GM12878 (cell line): Measurements from ENCODE around the gene CRYBB2. TPM values are rescaled to one million over a fixed set of nuclear protein-coding genes. Genes with fewer than 3 reads are reported as not detected.
A peak's percentile ranks its signal among the peaks of the same experiment; 100 is the strongest.

Source experiments
- ATAC-seq: fragments of 200-7000 bp; cut with Tn5 transposase; 3 replicates; pipeline ENCODE4 v1.9.1; 2020; ENCODE audit warnings: mild to moderate bottlenecking, moderate library complexity
- BruUV-seq: library from RNA; stranded (reverse); fragments of 400-500 nt; replicated peaks from 2 replicates; lab custom pipeline; 2021; lab: Mats Ljungman, UMichigan
- CTCF ChIA-PET: fragments of 300-600 bp; sonication (Branson Sonifier 250); formaldehyde crosslinking; extraction: SDS; loops from one replicate; lab custom pipeline; 2021; ENCODE audit warnings: inconsistent platforms; lab: Yijun Ruan, JAX
- POLR2A ChIA-PET: fragments of 350-600 bp; formaldehyde crosslinking; extraction: SDS; loops from one replicate; lab custom pipeline; 2021; ENCODE audit warnings: inconsistent platforms; lab: Charles Lee
- RAD21 ChIA-PET: fragments of 300-600 bp; sonication (Branson Sonifier 250); formaldehyde crosslinking; loops from one replicate; lab custom pipeline; 2023; ENCODE audit warnings: antibody characterized with exemption; ENCODE audit not compliant: unreplicated experiment; lab: Charles Lee
- SMC1A ChIA-PET: fragments of 300-600 bp; sonication (Branson Sonifier 250); formaldehyde crosslinking; loops from one replicate; lab custom pipeline; 2023; ENCODE audit not compliant: unreplicated experiment, uncharacterized antibody; lab: Charles Lee
- DNase-seq: peaks from one replicate; pipeline ENCODE4 v3.0.0-alpha.2; 2011; ENCODE audit warnings: low read depth, low spot score
- FAIRE-seq: peaks from 3 replicates; lab custom pipeline; 2011; peaks lifted over from hg19 to GRCh38; lab: Jason Lieb, UNC
- H2AFZ ChIP-seq: 2 replicates; pipeline ENCODE4 v1.6.0; 2011; ENCODE audit warnings: low read depth, low read length, control low read depth; ENCODE audit not compliant: control insufficient read depth
- H3K27ac ChIP-seq: 2 replicates; pipeline ENCODE4 v1.5.1; 2011; ENCODE audit warnings: control low read depth; ENCODE audit not compliant: control insufficient read depth, insufficient read depth
- H3K27me3 ChIP-seq, 2 experiments: replicated peaks in 1 of 2; 2 replicates each; pipeline versions ENCODE4 v1.6.0 to v1.6.1; 2011; ENCODE audit warnings: low read length in 1 of 2; ENCODE audit not compliant: control insufficient read depth in 2 of 2, insufficient read depth in 2 of 2
- H3K36me3 ChIP-seq, 2 experiments: 2 replicates each; pipeline ENCODE4 v1.5.1; 2011; ENCODE audit warnings: low read length in 1 of 2; ENCODE audit not compliant: control insufficient read depth in 2 of 2, insufficient read depth in 2 of 2
- H3K4me1 ChIP-seq: 2 replicates; pipeline ENCODE4 v1.6.1; 2011; ENCODE audit warnings: mild to moderate bottlenecking, low read length, moderate library complexity, mixed read lengths; ENCODE audit not compliant: control insufficient read depth, insufficient read depth
- H3K4me2 ChIP-seq: 2 replicates; pipeline ENCODE4 v1.6.0; 2011; ENCODE audit warnings: control low read depth; ENCODE audit not compliant: control insufficient read depth, insufficient read depth
- H3K4me3 ChIP-seq: fragments of 200-600 bp; sonication (generic); 2 replicates; pipeline ENCODE4 v1.5.1; 2016
- H3K79me2 ChIP-seq: 2 replicates; pipeline ENCODE4 v1.6.0; 2011; ENCODE audit warnings: low read length; ENCODE audit not compliant: control insufficient read depth, insufficient read depth
- H3K9ac ChIP-seq: 2 replicates; pipeline ENCODE4 v1.8.0; 2011; ENCODE audit warnings: low read length, control low read depth, mixed read lengths; ENCODE audit not compliant: control insufficient read depth, insufficient read depth
- H3K9me3 ChIP-seq: replicated peaks from 3 replicates; pipeline ENCODE4 v1.5.1; 2011; ENCODE audit warnings: mild to moderate bottlenecking, low read length; ENCODE audit not compliant: control insufficient read depth, insufficient read depth
- H4K20me1 ChIP-seq: 2 replicates; pipeline ENCODE4 v1.6.0; 2011; ENCODE audit not compliant: control insufficient read depth, insufficient read depth
- BMI1 ChIP-seq: fragments of 450-650 bp; IDR thresholded peaks from 2 replicates; pipeline ENCODE4 v1.6.1; 2016; ENCODE audit warnings: mild to moderate bottlenecking, moderate library complexity, borderline replicate concordance
- RAD21 ChIP-seq: IDR thresholded peaks from 2 replicates; pipeline ENCODE4 v1.6.1; 2011; ENCODE audit warnings: mild to moderate bottlenecking, low read depth, low read length, moderate library complexity; ENCODE audit not compliant: insufficient read depth
- SMC3 ChIP-seq: IDR thresholded peaks from 2 replicates; pipeline ENCODE4 v1.6.1; 2011; ENCODE audit warnings: low read length, improper control_type of control experiment, borderline replicate concordance
- WGBS: methylation state at CpG from one replicate; pipeline ENCODE4 v1.1.6; 2016; ENCODE audit warnings: low lambda C conversion rate; ENCODE audit not compliant: insufficient replicate concordance, insufficient coverage; ENCODE audit errors: missing lambda C conversion rate; 5-methylcytosine and 5-hydroxymethylcytosine counted together
- in situ Hi-C: fragments of 300-500 bp; cut with MboI; formaldehyde crosslinking; loops from 9 replicates; pipeline ENCODE4 v1.14.3; 2018; ENCODE audit warnings: mixed read lengths
- intact Hi-C: fragments of 100-400 bp; cut with micrococcal nuclease; formaldehyde crosslinking; loops from one replicate; pipeline ENCODE4 v1.14.2; 2022; ENCODE audit not compliant: unreplicated experiment
- polyA plus RNA-seq, 11 experiments: library from polyadenylated mRNA; depleted of rRNA in 4 of 11; unstranded in 6 of 11; stranded (reverse) in 5 of 11; fragments of >200 nt; fragmentation: Nextera tagmentation in 4 of 11; fragmentation: Illumina TruSeq in 1 of 11; extraction: Ambion mirVana in 4 of 11; extraction: Trizol in 1 of 11; gene quantifications; 1 replicate in 1 of 11; 2 replicates in 10 of 11; pipeline versions ENCODE4 v1.2.1 to v1.2.3, GENCODE V29; 2011 to 2016; ENCODE audit warnings: inconsistent platforms in 2 of 11, missing spikeins in 2 of 11, low read depth in 1 of 11
- total RNA-seq, 4 experiments: library from RNA; depleted of rRNA in 3 of 4; stranded (reverse); fragments of >200 nt in 3 of 4; fragmentation: Illumina TruSeq in 1 of 4; extraction: Trizol in 1 of 4; gene quantifications; 2 replicates each; pipeline versions ENCODE4 v1.2.1 to v1.2.3, GENCODE V29; 2013 to 2021
- TF ChIP-seq, protein P1 (sequence below), 3 experiments: IDR thresholded peaks in 2 of 3; conservative IDR thresholded peaks in 1 of 3; 2 replicates each; pipeline ENCODE4 v1.5.1; 2011; ENCODE audit warnings: low read depth in 3 of 3, low read length in 3 of 3, mild to moderate bottlenecking in 3 of 3, control low read depth in 2 of 3, moderate library complexity in 2 of 3, inconsistent platforms in 1 of 3, mixed read lengths in 1 of 3; ENCODE audit not compliant: control insufficient read depth in 2 of 3, insufficient read depth in 1 of 3; ENCODE audit errors: extremely low read depth in 1 of 3
- TF ChIP-seq, protein P2 (sequence below): IDR thresholded peaks from 2 replicates; pipeline ENCODE4 v1.6.1; 2011; ENCODE audit warnings: mild to moderate bottlenecking, low read depth, low read length, moderate library complexity; ENCODE audit not compliant: insufficient replicate concordance

The CRYBB2 gene
- total and polyA plus RNA-seq, 10 of the 15 experiments (the other 5 are each of a cell fraction or from before 2014, with no cell fraction given): not detected

DNA sequence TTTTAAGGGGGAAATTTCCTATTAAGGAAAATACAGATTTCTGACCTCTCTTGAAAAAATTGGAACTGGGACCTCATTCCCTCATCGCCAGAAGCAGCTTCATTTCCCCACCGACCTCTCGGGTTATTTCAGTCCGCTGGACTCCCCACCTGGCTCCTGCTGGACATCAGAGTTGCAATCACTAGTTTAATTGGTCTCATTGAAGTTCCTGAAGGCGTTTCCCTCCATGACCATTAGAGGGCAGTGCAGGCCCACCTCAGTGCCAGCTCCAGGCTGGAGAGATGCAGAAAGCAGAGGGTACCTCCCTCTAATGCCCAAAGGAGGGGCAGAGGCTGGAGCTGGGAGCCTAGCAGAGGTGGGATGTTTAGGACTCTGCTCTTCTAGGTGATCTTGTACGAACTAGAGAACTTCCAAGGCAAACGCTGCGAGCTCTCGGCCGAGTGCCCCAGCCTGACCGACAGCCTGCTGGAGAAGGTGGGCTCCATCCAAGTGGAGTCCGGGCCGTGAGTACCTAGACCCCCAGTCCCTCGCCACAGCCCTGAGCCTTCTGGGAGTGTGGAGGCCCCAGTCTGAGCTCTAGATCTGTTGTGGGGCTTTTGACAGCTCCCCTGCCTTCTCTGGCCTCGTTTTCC lies 17.0 kb upstream of the CRYBB2 start:
- peak; percentile 8 for DNase-seq
- BruUV-seq: no TSS peak
- ChIA-PET POLR2A (no interaction called here), SMC1A (interaction anchor here (1.0 to 2.4 kb wide), 4 partner anchors 92 to 124 kb away, joined by 4 to 8 read pairs (median 4); no protein-coding TSS in a partner anchor), RAD21 (interaction anchor here (0.5 to 2.0 kb wide), 3 partner anchors 113 to 131 kb away, joined by 3 to 7 read pairs (median 6); no protein-coding TSS in a partner anchor), CTCF (interaction anchor here (0.6 to 2.9 kb wide), 25 partner anchors 10 to 339 kb away, joined by 3 to 21 read pairs (median 4); no protein-coding TSS in a partner anchor)
- Histone ChIP-seq H3K27me3 (no peaks in the 10 kb centered on the region; a peak in 1 of 4 replicates), H4K20me1 (no peaks in the 10 kb centered on the region), H3K79me2 (no peaks in the 10 kb centered on the region), H3K9me3 (no peaks in the 10 kb centered on the region), H3K27ac (no peak overlapping the region), H3K4me2 (no peak overlapping the region), H3K9ac (no peak overlapping the region), H3K4me3 (no peak overlapping the region), H2AFZ (no peak overlapping the region), H3K36me3 (no peaks in the 10 kb centered on the region), H3K4me1 (no peaks in the 10 kb centered on the region)
- 36% methylated on average over 11 of the region's 15 CpGs for WGBS
- intact Hi-C loops: loop anchor here (1.0 kb wide), 1 partner anchor 131 kb away; no protein-coding TSS in a partner anchor
- peak; percentile 95 for FAIRE-seq
- in situ Hi-C loops: no loop called here
- peak; percentile 92 for ATAC-seq
- TF ChIP-seq SMC3 (peak; percentile 44), BMI1 (no peak), RAD21 (peak; percentile 76)
- TF ChIP-seq, protein P1, sequence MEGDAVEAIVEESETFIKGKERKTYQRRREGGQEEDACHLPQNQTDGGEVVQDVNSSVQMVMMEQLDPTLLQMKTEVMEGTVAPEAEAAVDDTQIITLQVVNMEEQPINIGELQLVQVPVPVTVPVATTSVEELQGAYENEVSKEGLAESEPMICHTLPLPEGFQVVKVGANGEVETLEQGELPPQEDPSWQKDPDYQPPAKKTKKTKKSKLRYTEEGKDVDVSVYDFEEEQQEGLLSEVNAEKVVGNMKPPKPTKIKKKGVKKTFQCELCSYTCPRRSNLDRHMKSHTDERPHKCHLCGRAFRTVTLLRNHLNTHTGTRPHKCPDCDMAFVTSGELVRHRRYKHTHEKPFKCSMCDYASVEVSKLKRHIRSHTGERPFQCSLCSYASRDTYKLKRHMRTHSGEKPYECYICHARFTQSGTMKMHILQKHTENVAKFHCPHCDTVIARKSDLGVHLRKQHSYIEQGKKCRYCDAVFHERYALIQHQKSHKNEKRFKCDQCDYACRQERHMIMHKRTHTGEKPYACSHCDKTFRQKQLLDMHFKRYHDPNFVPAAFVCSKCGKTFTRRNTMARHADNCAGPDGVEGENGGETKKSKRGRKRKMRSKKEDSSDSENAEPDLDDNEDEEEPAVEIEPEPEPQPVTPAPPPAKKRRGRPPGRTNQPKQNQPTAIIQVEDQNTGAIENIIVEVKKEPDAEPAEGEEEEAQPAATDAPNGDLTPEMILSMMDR (IDR thresholded peaks at IDR 0.05 in 2 of 3, conservative IDR thresholded peaks at IDR 0.05 in 1 of 3; ENCODE audit: control insufficient read depth in 2 of 3, extremely low read depth in 1 of 3, insufficient read depth in 1 of 3, low read depth in 3 of 3, low read length in 3 of 3): peak; percentile 87 to 93 (median 91)
- TF ChIP-seq, protein P2, sequence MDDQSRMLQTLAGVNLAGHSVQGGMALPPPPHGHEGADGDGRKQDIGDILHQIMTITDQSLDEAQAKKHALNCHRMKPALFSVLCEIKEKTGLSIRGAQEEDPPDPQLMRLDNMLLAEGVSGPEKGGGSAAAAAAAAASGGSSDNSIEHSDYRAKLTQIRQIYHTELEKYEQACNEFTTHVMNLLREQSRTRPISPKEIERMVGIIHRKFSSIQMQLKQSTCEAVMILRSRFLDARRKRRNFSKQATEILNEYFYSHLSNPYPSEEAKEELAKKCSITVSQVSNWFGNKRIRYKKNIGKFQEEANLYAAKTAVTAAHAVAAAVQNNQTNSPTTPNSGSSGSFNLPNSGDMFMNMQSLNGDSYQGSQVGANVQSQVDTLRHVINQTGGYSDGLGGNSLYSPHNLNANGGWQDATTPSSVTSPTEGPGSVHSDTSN: no peak
